ENCODE results near the gene TMEM220. TPM values are rescaled to one million over a fixed set of nuclear protein-coding genes. Genes with fewer than 3 reads are reported as not detected.
"Not testable (repeated sequence)": the region's sequence is repeated elsewhere in the genome, so short reads cannot be mapped to it uniquely, and the experiment has no call there.

Gene TMEM220
- total RNA-seq, 6 experiments from 2014 or later = 4.0 to 5.1 (median 5.0) TPM

GRCh38 chr17:10699856-10700255, 30.0 kb downstream of the TMEM220 start:
- Mint-ChIP-seq H3K27ac (peak overlapping the region; percentile 70), H3K4me3 (peak overlapping the region; percentile 46; the same call in 1 of the 2 replicates)

GRCh38 chr17:10698096-10698818, 31.6 kb downstream of the TMEM220 start:
- Mint-ChIP-seq H3K27ac (peak overlapping the region; percentile 92), H3K9me3 (no peaks in the 10 kb centered on the region), H3K4me1 (ENCODE audit: low read depth) (peaks cover 52% of the 10 kb centered on the region), H3K27me3 (ENCODE audit: insufficient read depth) (no peaks in the 10 kb centered on the region), H3K36me3 (ENCODE audit: low read depth) (peaks cover 20% of the 10 kb centered on the region), H3K4me3 (peak overlapping the region; percentile 91)
- no peak for DNase-seq
- TF ChIP-seq CTCF (IDR thresholded peaks at IDR 0.05) = no peak

More at GRCh38 chr17:10699856-10700255, 30.0 kb downstream of the TMEM220 start:
- peaks cover 11% of the 10 kb centered on the region for H3K36me3 Mint-ChIP-seq (ENCODE audit: low read depth)
- no peak for DNase-seq
- TF ChIP-seq CTCF (IDR thresholded peaks at IDR 0.05) = no peak
- H3K9me3 Mint-ChIP-seq = no peaks in the 10 kb centered on the region
- peaks cover 47% of the 10 kb centered on the region for H3K4me1 Mint-ChIP-seq (ENCODE audit: low read depth)
- H3K27me3 Mint-ChIP-seq (ENCODE audit: insufficient read depth) = no peaks in the 10 kb centered on the region

GRCh38 chr17:10697092-10698081, 32.4 kb downstream of the TMEM220 start, which contains the start of the genes ADPRM and SCO1:
Gene ADPRM, plus strand, starts transcription at chr17:10697594. Its CDS starts 7,333 bp downstream, at chr17:10704927.
Gene SCO1, minus strand, starts transcription at chr17:10697533. Its CDS starts 26 bp downstream, at chr17:10697507.
- H3K27ac Mint-ChIP-seq = peak within 1 kb of the TSS; percentile 92
- DNase-seq = peak; percentile 92
- no peaks in the 10 kb centered on the region for H3K27me3 Mint-ChIP-seq (ENCODE audit: insufficient read depth)
- peak; percentile 76 for TF ChIP-seq CTCF (IDR thresholded peaks at IDR 0.05)
- H3K4me1 Mint-ChIP-seq (ENCODE audit: low read depth) = peaks cover 43% of the 10 kb centered on the region
- H3K4me3 Mint-ChIP-seq = peak within 1 kb of the TSS; percentile 91
- peaks cover 20% of the 10 kb centered on the region for H3K36me3 Mint-ChIP-seq (ENCODE audit: low read depth)
- H3K9me3 Mint-ChIP-seq = no peaks in the 10 kb centered on the region

GRCh38 chr17:10695875-10696407, 33.9 kb downstream of the TMEM220 start:
- Mint-ChIP-seq H3K4me3 (peak overlapping the region; percentile 91), H3K36me3 (ENCODE audit: low read depth) (peaks cover 29% of the 10 kb centered on the region), H3K27ac (peak overlapping the region; percentile 43), H3K4me1 (ENCODE audit: low read depth) (peaks cover 33% of the 10 kb centered on the region)
- not testable (repeated sequence) for H3K9me3 Mint-ChIP-seq; DNase-seq; H3K27me3 Mint-ChIP-seq (ENCODE audit: insufficient read depth)

GRCh38 chr17:10687499-10687898, 42.3 kb downstream of the TMEM220 start:
- no peak for DNase-seq
- peaks cover 35% of the 10 kb centered on the region for H3K4me1 Mint-ChIP-seq (ENCODE audit: low read depth)
- no peaks in the 10 kb centered on the region for H3K9me3 Mint-ChIP-seq
- no peak for TF ChIP-seq CTCF (IDR thresholded peaks at IDR 0.05)
- H3K4me3 Mint-ChIP-seq = no peak overlapping the region
- H3K27ac Mint-ChIP-seq = no peak overlapping the region
- peaks cover 44% of the 10 kb centered on the region for H3K36me3 Mint-ChIP-seq (ENCODE audit: low read depth)
- H3K27me3 Mint-ChIP-seq (ENCODE audit: insufficient read depth) = no peaks in the 10 kb centered on the region

Data from HFFc6 (cell line).